HuH-7.5 (cell line): ENCODE measurements around the gene GRAMD2B.
"Not testable (repeated sequence)": the region's sequence is repeated elsewhere in the genome, so short reads cannot be mapped to it uniquely, and the experiment has no call there.

ENCODE experiments used
- DNase-seq: peaks from one replicate; pipeline ENCODE4 v3.0.0; 2011; ENCODE audit warnings: low spot score

The GRAMD2B gene

GRCh38 chr5:126422994-126423788 lies at the start of gene GRAMD2B:
Gene GRAMD2B, plus strand, starts transcription at chr5:126423409. Its CDS starts 198 bp downstream, at chr5:126423607.
- no peak for DNase-seq

DNA sequence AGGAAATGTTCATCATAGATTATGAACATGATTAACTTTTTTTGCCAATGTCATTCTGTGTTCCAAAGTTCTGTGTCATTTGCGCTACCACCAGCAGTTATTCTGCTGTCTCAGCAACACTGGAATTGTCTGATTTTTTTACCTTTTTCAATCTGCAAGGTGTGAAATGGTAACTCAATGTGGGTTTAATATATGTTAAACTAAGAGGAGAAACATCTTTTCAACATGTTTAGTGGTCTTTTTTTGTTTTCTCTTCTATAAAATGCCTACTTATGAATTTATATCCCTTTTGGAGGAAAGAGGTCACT lies 49.1 kb upstream of the GRAMD2B start:
- no peak for DNase-seq

DNA sequence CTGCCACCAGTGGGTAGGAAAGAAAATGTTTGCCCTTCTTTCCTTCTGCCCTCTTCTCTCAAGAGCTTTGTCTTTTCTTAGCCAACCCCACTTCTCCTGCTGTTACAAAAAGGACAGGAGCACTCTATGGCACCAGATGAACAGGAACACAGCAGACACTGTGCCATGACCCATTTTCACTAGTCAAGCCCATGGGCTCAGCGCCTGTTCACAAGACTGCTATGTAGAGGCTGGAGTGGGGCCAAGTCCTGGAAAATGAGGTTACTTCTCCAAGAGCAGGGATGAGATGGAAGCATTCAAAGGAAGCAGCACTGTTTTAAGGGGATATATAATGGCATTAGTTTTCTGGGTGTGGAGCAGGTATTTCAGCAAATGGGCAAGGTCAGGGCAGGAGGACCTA lies 46.8 kb upstream of the GRAMD2B start:
- no peak for DNase-seq

DNA sequence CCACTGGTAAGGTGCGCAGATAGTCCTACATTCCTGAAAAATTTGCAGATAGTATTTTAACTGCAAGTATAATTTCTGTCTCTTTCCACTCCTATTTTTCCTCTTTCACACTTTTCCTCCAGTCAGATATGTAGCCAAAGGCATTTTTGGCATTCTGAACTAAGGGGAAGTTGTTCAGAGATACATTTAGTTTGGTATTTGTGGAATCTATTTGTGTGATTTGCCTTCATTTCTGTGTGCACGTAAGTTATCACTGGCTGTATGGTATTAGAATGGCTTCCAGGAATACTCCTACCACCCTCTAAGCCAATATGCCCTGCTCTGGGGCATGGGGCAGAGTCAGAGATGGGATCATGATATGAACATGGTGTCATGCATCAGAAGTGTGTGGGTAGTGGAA lies 45.8 kb upstream of the GRAMD2B start:
- DNase-seq, result no peak

GRCh38 chr5:126380316-126380715 lies 42.9 kb upstream of the GRAMD2B start:
- not testable (repeated sequence) for DNase-seq

DNA sequence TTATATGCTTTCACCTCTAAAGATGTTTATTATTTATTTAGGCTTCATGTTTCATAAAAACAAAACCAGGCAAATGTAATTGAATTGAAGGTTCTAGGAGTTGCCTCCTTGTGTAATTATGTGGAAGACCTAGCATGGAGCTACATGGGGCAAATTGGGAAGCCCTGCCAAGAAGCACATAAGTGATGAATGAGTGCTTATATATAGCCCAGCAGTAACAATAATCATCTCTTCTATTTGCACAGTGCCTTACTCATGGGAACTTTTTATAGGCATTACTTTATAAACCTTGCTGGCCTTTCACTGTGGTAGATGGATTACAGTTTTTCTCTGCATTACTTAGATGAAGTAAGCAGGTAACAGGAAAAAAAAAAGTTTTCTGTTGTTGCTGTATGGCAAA lies 40.0 kb upstream of the GRAMD2B start:
- no peak for DNase-seq

DNA sequence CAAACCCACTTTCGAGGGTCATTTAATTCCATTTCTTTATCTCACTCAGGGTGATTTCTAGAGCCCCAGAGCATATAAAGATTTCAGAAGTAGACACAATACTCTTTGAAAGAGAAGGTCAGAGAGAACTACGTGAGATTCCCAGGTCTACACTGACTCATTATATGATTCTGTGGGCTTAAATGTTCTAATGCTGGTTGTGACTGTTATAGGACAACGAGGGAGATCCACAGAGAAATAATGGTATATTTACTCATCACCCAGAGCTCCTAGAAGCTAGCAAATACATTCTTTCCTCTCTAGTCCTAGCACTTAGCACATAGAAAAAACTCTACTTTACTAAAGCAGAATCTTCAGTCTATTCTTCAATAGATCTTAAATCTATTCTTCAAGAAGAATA lies 39.4 kb upstream of the GRAMD2B start:
- DNase-seq, result no peak

DNA sequence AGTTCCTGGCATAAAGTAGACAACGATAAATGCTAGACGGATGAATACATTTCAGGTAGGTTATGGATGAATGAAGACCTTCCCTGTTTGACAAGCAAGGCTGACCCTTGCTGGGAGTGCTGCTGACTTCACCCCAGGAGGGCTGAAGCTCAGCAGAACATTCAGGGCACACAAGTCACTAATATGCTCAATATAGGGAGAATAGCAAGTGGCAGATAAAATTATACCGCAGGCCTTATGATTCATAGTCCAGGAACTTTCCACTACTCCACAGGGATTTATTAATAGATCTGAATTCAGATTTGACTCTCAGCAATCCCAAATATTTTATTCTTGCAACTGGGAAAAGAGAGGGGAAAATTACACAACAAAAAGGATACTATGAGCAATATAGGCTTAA lies 38.2 kb upstream of the GRAMD2B start:
- DNase-seq, result no peak

DNA sequence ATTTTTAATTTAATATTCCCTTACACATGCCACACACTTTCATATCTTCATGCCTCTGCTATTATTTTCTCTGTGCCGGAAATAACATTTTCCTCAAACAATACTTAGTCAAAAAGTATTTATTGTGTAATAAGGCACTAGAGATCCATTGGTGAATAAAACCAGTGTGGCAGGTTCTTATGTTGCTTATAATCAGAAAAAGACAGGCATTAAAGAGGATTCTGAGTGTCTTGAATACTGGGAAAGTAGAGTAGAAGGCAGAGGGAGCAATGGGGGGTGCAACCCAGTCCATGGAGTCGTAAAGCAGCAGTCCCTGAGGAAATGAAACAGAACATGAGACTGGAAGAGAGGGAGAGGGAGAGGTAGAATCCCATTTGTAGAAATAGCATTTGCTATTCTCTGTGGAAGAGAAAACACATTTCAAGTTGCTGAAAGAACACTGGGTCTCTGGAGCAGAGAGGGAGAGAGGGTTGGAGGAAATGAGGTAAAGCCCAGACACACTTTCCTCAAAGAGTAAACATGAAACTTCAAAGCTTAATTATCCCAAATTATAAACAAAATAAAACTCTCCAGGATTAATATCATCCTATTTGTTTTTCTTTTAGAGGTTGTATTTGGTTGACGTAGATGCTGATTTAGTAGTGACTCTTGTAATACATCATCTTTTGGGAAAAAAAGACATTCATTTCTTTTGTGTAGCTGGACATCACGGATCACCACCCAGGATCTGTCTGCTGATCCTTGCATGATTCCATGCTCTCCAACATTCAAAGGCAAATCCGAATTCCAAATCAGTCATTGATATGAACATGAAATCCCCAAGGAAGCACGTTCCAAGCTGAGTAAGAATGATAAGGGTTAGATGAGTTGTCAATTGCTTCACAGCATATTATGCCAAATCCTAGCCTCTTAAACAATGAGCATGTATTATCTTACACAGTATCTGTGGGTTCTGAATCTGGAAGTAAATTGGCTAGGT lies 37.4 kb upstream of the GRAMD2B start:
- DNase-seq, result no peak

GRCh38 chr5:126389179-126389578 lies 34.0 kb upstream of the GRAMD2B start:
- DNase-seq, result no peak

- no peak for DNase-seq
Measured at GRCh38 chr5:126390051-126390450, 33.2 kb upstream of the GRAMD2B start.

- DNase-seq, result no peak
Measured at GRCh38 chr5:126391386-126391785, 31.8 kb upstream of the GRAMD2B start.

GRCh38 chr5:126394211-126394788 lies 28.9 kb upstream of the GRAMD2B start:
- DNase-seq, result no peak

- no peak for DNase-seq
Measured at GRCh38 chr5:126395198-126395597, 28.0 kb upstream of the GRAMD2B start.

GRCh38 chr5:126395605-126396004 lies 27.6 kb upstream of the GRAMD2B start:
- DNase-seq, result no peak

DNA sequence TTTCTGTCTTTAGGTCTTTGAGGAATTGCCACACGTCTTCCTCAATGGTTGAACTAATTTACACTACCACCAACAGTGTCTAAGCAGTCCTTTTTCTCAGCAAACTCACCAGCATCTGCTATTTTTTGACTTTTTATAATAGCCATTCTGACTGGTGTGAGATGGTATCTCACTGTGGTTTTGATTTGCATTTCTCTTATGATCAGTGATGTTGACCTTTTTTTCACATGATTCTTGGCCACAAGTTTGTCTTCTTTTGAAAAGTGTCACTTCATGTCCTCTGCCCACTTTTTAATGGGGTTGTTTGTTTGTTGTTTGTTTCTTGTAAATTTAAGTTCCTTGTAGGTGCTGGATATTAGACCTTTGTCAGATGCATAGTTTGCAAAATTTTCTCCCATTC lies 26.5 kb upstream of the GRAMD2B start:
- DNase-seq, result not testable (repeated sequence)

- no peak for DNase-seq
Measured at GRCh38 chr5:126398791-126399190, 24.4 kb upstream of the GRAMD2B start.

- no peak for DNase-seq
Measured at GRCh38 chr5:126400621-126401251, 22.5 kb upstream of the GRAMD2B start.

GRCh38 chr5:126402621-126403555 lies 20.3 kb upstream of the GRAMD2B start:
- DNase-seq, result no peak

DNA sequence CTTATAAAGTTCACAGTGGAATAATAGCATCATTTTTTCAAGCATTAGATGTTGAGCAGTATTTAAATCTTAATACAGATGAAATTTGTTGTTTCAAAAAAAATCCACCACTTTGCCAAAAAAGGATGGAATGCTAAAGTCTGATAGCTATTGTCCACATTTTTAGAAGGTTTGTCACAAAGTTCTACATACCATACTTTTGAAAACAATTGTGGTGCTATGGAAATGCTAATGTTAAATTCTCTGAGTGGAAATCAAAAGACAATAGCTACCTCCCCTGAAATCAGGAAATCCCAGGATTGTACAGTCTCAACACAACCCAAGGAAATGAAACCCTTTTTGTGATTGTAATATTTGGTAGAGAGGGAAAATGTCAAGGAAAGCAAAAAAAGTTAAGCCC lies 19.3 kb upstream of the GRAMD2B start:
- DNase-seq, result no peak

- no peak for DNase-seq
Measured at GRCh38 chr5:126410623-126411022, 12.6 kb upstream of the GRAMD2B start.
